Measurements from ENCODE around the gene SLC1A5. TPM values are rescaled to one million over a fixed set of nuclear protein-coding genes. Genes with fewer than 3 reads are reported as not detected.

SLC1A5 gene
- total RNA-seq, result 78.7 and 213 TPM in 2 replicates

GRCh38 chr19:46788262-46788967 lies at the start of gene SLC1A5:
Gene SLC1A5 (minus strand): TSS chr19:46788594. CDS start chr19:46787965, 629 bp downstream.

GRCh38 chr19:46746281-46747057 lies 41.9 kb downstream of the SLC1A5 start, which contains the start of gene STRN4:
Gene STRN4 (minus strand): TSS chr19:46746450. CDS start chr19:46746430, 20 bp downstream.

DNA sequence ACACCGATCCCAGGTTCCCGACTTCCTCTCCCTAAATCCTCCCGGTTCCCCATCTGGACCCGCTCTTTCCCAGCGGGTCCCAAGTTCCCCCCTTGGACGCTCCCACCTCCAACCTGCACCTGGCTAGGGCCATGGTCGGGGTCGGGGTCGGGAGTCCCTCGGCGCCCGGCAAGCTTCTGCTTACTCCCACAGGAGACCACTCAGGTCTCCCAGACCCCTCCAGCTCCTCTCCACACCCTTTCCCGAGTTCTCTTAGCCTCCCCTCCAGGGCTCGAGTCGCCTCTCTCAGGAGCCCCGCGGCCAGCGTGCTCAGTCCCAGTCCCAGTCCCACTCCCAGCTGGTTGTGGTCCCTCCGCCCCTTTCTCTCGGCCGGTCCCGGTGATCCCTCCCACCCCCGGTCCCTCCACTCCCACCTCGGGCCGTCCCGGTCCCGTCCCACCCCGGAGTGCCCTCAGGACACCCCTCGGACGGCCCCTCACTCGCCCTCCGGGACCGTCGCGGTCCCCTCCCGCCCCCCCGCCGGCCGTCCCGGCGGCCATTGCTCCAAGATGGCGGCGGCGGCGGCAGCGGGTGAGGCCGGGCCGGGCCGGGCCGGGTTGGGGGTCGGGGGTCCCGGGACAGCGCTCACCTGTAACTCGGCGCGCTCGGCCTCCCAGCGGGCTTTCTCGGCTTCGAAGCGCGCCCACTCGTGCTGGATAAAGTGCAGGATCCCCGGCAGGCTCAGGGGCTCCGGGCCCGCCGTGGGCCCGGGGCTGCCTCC lies 42.7 kb downstream of the SLC1A5 start, which contains the start of gene FKRP:
Gene FKRP, plus strand, starts transcription at position 537 of the 760 bp plus-strand sequence. CDS start 9,394 bp downstream, outside the sequence.

Other genes with a start within 250 kb of the SLC1A5 start
- gene CALM3, start 187.3 kb downstream of the SLC1A5 start, total RNA-seq, result 179 and 253 TPM in 2 replicates
- 0.77 and 0.95 TPM in 2 replicates for gene PTGIR, start 163.5 kb downstream of the SLC1A5 start, total RNA-seq
- gene GNG8, start 152.4 kb downstream of the SLC1A5 start, total RNA-seq, result not detected in 2 replicates
- 3.3 and 4.6 TPM in 2 replicates for gene DACT3, start 127.4 kb downstream of the SLC1A5 start, total RNA-seq
- 14.4 and 14.5 TPM in 2 replicates for gene PRKD2, start 71.5 kb downstream of the SLC1A5 start, total RNA-seq
- gene FKRP, start 42.5 kb downstream of the SLC1A5 start, total RNA-seq, result 8.6 and 9.0 TPM in 2 replicates
- gene STRN4, start 42.1 kb downstream of the SLC1A5 start, total RNA-seq, result 52.0 and 63.6 TPM in 2 replicates
- gene AP2S1, start 62.3 kb upstream of the SLC1A5 start, total RNA-seq, result 155 and 191 TPM in 2 replicates
- gene ARHGAP35, start 72.4 kb upstream of the SLC1A5 start, total RNA-seq, result 23.5 and 28.0 TPM in 2 replicates
- gene NPAS1, start 231.2 kb upstream of the SLC1A5 start, total RNA-seq, result 0.26 and 0.47 TPM in 2 replicates

Measured in bronchial smooth muscle cell (primary cell).